K562 (cell line): ENCODE data around the gene PSMD1. TPM values are rescaled to one million over a fixed set of nuclear protein-coding genes. Genes with fewer than 3 reads are reported as not detected.

Experiments
- ATAC-seq: fragments of 200-7000 bp; cut with Tn5 transposase; 3 replicates; pipeline ENCODE4 v1.9.1; 2020; ENCODE audit warnings: moderate library complexity
- BruUV-seq: library from RNA; stranded (reverse); fragments of 400-500 nt; replicated peaks from 2 replicates; lab custom pipeline; 2021; lab: Mats Ljungman, UMichigan
- CTCF ChIA-PET: fragments of 300-600 bp; formaldehyde crosslinking; extraction: SDS; loops from one replicate; lab custom pipeline; 2021; ENCODE audit warnings: low intra/inter-chr PET ratio; lab: Yijun Ruan, JAX
- POLR2A ChIA-PET: fragments of 300-600, 350-650 bp; sonication (Branson Sonifier 250); formaldehyde crosslinking; extraction: SDS; loops from one replicate; lab custom pipeline; 2021; ENCODE audit warnings: antibody characterized with exemption, inconsistent platforms; lab: Yijun Ruan, JAX
- DNase-seq, 4 experiments: peaks; one replicate each; pipeline versions ENCODE4 v3.0.0 to v3.0.0-alpha.2; 2011 to 2018; ENCODE audit warnings: low spot score in 3 of 4, mixed read lengths in 3 of 4; ENCODE audit errors: extremely low read depth in 1 of 4
- FAIRE-seq: peaks from 2 replicates; lab custom pipeline; 2011; peaks lifted over from hg19 to GRCh38; lab: Jason Lieb, UNC
- H2AFZ ChIP-seq: 2 replicates; pipeline ENCODE4 v1.6.0; 2011; ENCODE audit warnings: low read depth, low read length, control low read depth, inconsistent platforms
- H3K27ac ChIP-seq: fragments of 200-600 bp; 3 replicates; pipeline ENCODE4 v1.8.0; 2011; ENCODE audit warnings: low read depth, mild to moderate bottlenecking, control low read depth, inconsistent platforms, low read length, moderate library complexity, mixed read lengths; ENCODE audit errors: extremely low read depth
- H3K27me3 ChIP-seq, 2 experiments: fragments of 300-600 bp in 1 of 2; 2 replicates in 1 of 2; 3 replicates in 1 of 2; pipeline versions ENCODE4 v1.6.0 to v1.8.0; 2011; ENCODE audit warnings: inconsistent platforms in 2 of 2, low read length in 2 of 2, mild to moderate bottlenecking in 1 of 2, mixed read lengths in 1 of 2, moderate library complexity in 1 of 2; ENCODE audit not compliant: control insufficient read depth in 2 of 2, insufficient read depth in 2 of 2
- H3K36me3 ChIP-seq: fragments of 300-600 bp; 3 replicates; pipeline ENCODE4 v1.8.0; 2011; ENCODE audit warnings: mild to moderate bottlenecking, low read length, inconsistent platforms; ENCODE audit not compliant: control insufficient read depth, insufficient read depth
- H3K4me1 ChIP-seq, 2 experiments: fragments of 200-600 bp in 1 of 2; replicated peaks in 1 of 2; 2 replicates in 1 of 2; 3 replicates in 1 of 2; pipeline versions ENCODE4 v1.5.1 to v1.8.0; 2011; ENCODE audit warnings: inconsistent platforms in 2 of 2, low read length in 2 of 2, mild to moderate bottlenecking in 1 of 2, mixed read lengths in 1 of 2, moderate library complexity in 1 of 2; ENCODE audit not compliant: control insufficient read depth in 2 of 2, insufficient read depth in 2 of 2
- H3K4me2 ChIP-seq: 2 replicates; pipeline ENCODE4 v1.6.1; 2011; ENCODE audit warnings: low read length, control low read depth, inconsistent platforms, mixed read lengths; ENCODE audit not compliant: insufficient read depth
- H3K4me3 ChIP-seq: fragments of 200-600 bp; sonication (generic), shearing (Covaris generic); 2 replicates; pipeline ENCODE4 v1.5.1; 2016; ENCODE audit warnings: control low read depth, inconsistent platforms
- H3K79me2 ChIP-seq: fragments of 200-600 bp; 3 replicates; pipeline ENCODE4 v1.8.0; 2011; ENCODE audit warnings: low read length, inconsistent platforms; ENCODE audit not compliant: control insufficient read depth, insufficient read depth
- H3K9ac ChIP-seq, 2 experiments: 2 replicates each; pipeline versions ENCODE4 v1.6.0 to v1.6.1; 2011; ENCODE audit warnings: low read depth in 2 of 2, low read length in 2 of 2, control low read depth in 1 of 2, inconsistent platforms in 1 of 2, mild to moderate bottlenecking in 1 of 2, mixed read lengths in 1 of 2; ENCODE audit not compliant: insufficient read depth in 1 of 2
- H3K9me1 ChIP-seq: one replicate; pipeline ENCODE4 v1.6.0; 2011; ENCODE audit warnings: inconsistent platforms, mild to moderate bottlenecking, low read length, moderate library complexity; ENCODE audit not compliant: control insufficient read depth, insufficient read depth
- H3K9me3 ChIP-seq: replicated peaks from 2 replicates; pipeline ENCODE4 v1.5.1; 2011; ENCODE audit warnings: low read depth, low read length, inconsistent platforms; ENCODE audit not compliant: control insufficient read depth, insufficient read depth
- H4K20me1 ChIP-seq: replicated peaks from 2 replicates; pipeline ENCODE4 v1.6.1; 2011; ENCODE audit warnings: low read length, inconsistent platforms, mixed read lengths; ENCODE audit not compliant: control insufficient read depth, insufficient read depth
- CBX5 ChIP-seq: IDR thresholded peaks from 2 replicates; pipeline ENCODE4 v1.6.1; 2014; ENCODE audit warnings: low read depth, borderline replicate concordance
- ELK3 ChIP-seq: fragments of 450-650 bp; formaldehyde crosslinking; IDR thresholded peaks from 2 replicates; pipeline ENCODE4 v1.4.0; 2020; ENCODE audit warnings: mild to moderate bottlenecking
- FOXK2 ChIP-seq, 2 experiments: fragments of 450-650 bp; IDR thresholded peaks in 1 of 2; conservative IDR thresholded peaks in 1 of 2; 2 replicates each; pipeline ENCODE4 v1.6.1; 2016; ENCODE audit warnings: low read depth in 2 of 2, mild to moderate bottlenecking in 1 of 2
- GTF3C2 ChIP-seq: IDR thresholded peaks from 3 replicates; pipeline ENCODE4 v1.6.1; 2011; ENCODE audit warnings: borderline replicate concordance, mild to moderate bottlenecking, moderate library complexity; ENCODE audit not compliant: insufficient read length; ENCODE audit errors: extremely low read depth
- HOXB6 ChIP-seq: fragments of 250-450 bp; sonication (Bioruptor Pico); IDR thresholded peaks from 2 replicates; pipeline ENCODE4 v1.5.1; 2022; ENCODE audit warnings: mild to moderate bottlenecking, borderline replicate concordance
- MTA1 ChIP-seq: fragments of 450-650 bp; IDR thresholded peaks from 2 replicates; pipeline ENCODE4 v1.6.1; 2017; ENCODE audit warnings: borderline replicate concordance
- POLR2A ChIP-seq: fragments of 450-650 bp; conservative IDR thresholded peaks from 2 replicates; pipeline ENCODE4 v1.6.1; 2016
- ZBTB8A ChIP-seq: fragments of 450-650 bp; IDR thresholded peaks from 2 replicates; pipeline ENCODE4 v1.6.1; 2018; ENCODE audit warnings: mild to moderate bottlenecking, moderate library complexity; ENCODE audit not compliant: partially characterized antibody
- ZNF146 ChIP-seq: IDR thresholded peaks from one replicate; pipeline ENCODE4 v1.6.1; 2018; ENCODE audit warnings: missing compliant biosample characterization; ENCODE audit not compliant: unreplicated experiment
- ZNF444 ChIP-seq: fragments of 250-450 bp; sonication (Bioruptor Pico); IDR thresholded peaks from 2 replicates; pipeline ENCODE4 v1.4.0; 2020; ENCODE audit warnings: mild to moderate bottlenecking, moderate library complexity
- ZNF584 ChIP-seq: fragments of 200-800 bp; sonication (Bioruptor generic); IDR thresholded peaks from 2 replicates; pipeline ENCODE4 v1.6.1; 2016; ENCODE audit warnings: low read depth, mild to moderate bottlenecking, missing genetic modification characterization, missing compliant biosample characterization
- WGBS: fragments of 100-300 bp; shearing (Covaris generic); methylation state at CpG from one replicate; pipeline ENCODE4 v1.1.6; 2016; ENCODE audit warnings: low coverage, mixed read lengths; ENCODE audit not compliant: insufficient coverage; ENCODE audit errors: missing lambda C conversion rate; 5-methylcytosine and 5-hydroxymethylcytosine counted together
- in situ Hi-C: fragments of 300-500 bp; cut with MboI; formaldehyde crosslinking; loops from 4 replicates; pipeline ENCODE4 v1.15.0; 2018; ENCODE audit warnings: inconsistent platforms, mixed read lengths
- intact Hi-C: fragments of 100-400 bp; cut with micrococcal nuclease; formaldehyde crosslinking; loops from 2 replicates; pipeline ENCODE4 v1.14.2; 2022
- polyA plus RNA-seq, 8 experiments: library from polyadenylated mRNA; depleted of rRNA in 4 of 8; stranded (reverse) in 5 of 8; unstranded in 3 of 8; fragments of >200 nt; fragmentation: Nextera tagmentation in 2 of 8; fragmentation: Illumina TruSeq in 1 of 8; extraction: Ambion mirVana in 2 of 8; extraction: Trizol in 1 of 8; gene quantifications; 2 replicates each; pipeline versions ENCODE4 v1.2.1 to v1.2.3, GENCODE V29; 2011 to 2014; ENCODE audit warnings: inconsistent platforms in 1 of 8, missing spikeins in 1 of 8
- total RNA-seq, 7 experiments: library from RNA; depleted of rRNA in 6 of 7; stranded (reverse); fragments of >200 nt in 6 of 7; fragmentation: Illumina TruSeq in 2 of 7; extraction: Trizol in 2 of 7; gene quantifications; 2 replicates each; pipeline versions ENCODE4 v1.2.1 to v1.2.3, GENCODE V29; 2011 to 2021; ENCODE audit warnings: low replicate concordance in 1 of 7

The PSMD1 gene
- total and polyA plus RNA-seq, 9 of the 15 experiments (the other 6 are each of a cell fraction or from before 2014, with no cell fraction given) = 100 to 257 (median 147) TPM

GRCh38 chr2:231053846-231054245 is 2.8 kb upstream of the PSMD1 start:
- Histone ChIP-seq H3K27ac (no peak overlapping the region), H3K9ac (no peak overlapping the region), H3K4me2 (no peak overlapping the region), H3K4me1 (peaks cover 4 to 11% of the 10 kb centered on the region in 2 experiments; a peak in 4 of 5 replicates), H3K9me3 (no peaks in the 10 kb centered on the region), H2AFZ (peak overlapping the region; percentile 61), H3K36me3 (no peaks in the 10 kb centered on the region; the same call in 2 of the 3 replicates), H3K79me2 (peaks cover 21% of the 10 kb centered on the region), H4K20me1 (no peaks in the 10 kb centered on the region), H3K4me3 (no peak overlapping the region), H3K27me3 (peaks cover 0 to 6% of the 10 kb centered on the region in 2 experiments; a peak in 2 of 5 replicates), H3K9me1 (no peaks in the 10 kb centered on the region)
- ChIA-PET POLR2A (no interaction called here), CTCF (no interaction called here)
- no peak for ATAC-seq
- no peak for TF ChIP-seq GTF3C2
- no peak for TF ChIP-seq ZNF146 (CRISPR knock-in tag)
- no peak for TF ChIP-seq POLR2A
- TF ChIP-seq ZNF444 = no peak
- no peak for TF ChIP-seq MTA1
- no peak for TF ChIP-seq FOXK2 (conservative IDR thresholded peaks at IDR 0.05 in 1 of 2, IDR thresholded peaks at IDR 0.05 in 1 of 2; ENCODE audit: low read depth in 2 of 2)
- no peak for TF ChIP-seq ZNF584 (CRISPR knock-in tag)
- no peak for TF ChIP-seq ZBTB8A
- no peak for TF ChIP-seq HOXB6 (CRISPR knock-in tag)
- no peak for TF ChIP-seq ELK3 (CRISPR knock-in tag)
- TF ChIP-seq CBX5 = no peak
- BruUV-seq = no TSS peak
- FAIRE-seq = no peak
- intact Hi-C loops = loop anchor here (10.0 kb wide), 1 partner anchor 149 kb away; no protein-coding TSS in a partner anchor
- no peak for DNase-seq
- in situ Hi-C loops = no loop called here
- 33% methylated on average over 5 of the region's 6 CpGs for WGBS
